ENCODE results near the gene ZNF576.

DNA sequence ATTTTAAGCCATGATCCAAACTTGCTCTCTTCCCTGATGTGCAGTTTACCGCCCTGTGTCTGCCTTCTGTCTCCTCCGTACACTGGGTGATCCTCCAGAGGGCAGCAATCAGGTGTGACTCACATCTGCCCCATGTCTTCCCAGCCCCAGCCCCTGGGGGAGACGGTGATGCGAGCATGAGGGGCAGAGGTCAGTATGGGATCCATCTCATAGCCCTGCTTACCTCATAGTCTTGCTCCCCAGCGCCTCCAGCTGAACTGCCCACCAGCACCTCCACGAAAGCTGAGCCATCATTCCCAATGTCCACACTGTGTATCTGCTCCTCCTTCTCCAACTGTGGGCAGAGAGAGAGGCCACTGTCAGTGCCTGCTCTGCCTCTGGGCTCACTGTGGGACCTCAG, 35.7 kb upstream of the ZNF576 start:
- peak; percentile 11 for TF ChIP-seq CTCF (IDR thresholded peaks at IDR 0.05; ENCODE audit: insufficient read depth, low read length)
- no peak for TF ChIP-seq POLR2AphosphoS5 (IDR thresholded peaks at IDR 0.05; ENCODE audit: low read depth)
